WTC11 (cell line): Measurements from ENCODE around the gene DHRSX. TPM values are rescaled to one million over a fixed set of nuclear protein-coding genes. Genes with fewer than 3 reads are reported as not detected.
"Not testable (repeated sequence)": the region's sequence is repeated elsewhere in the genome, so short reads cannot be mapped to it uniquely, and the experiment has no call there.

Experiments
- ATAC-seq: fragments of 200-7000 bp; cut with Tn5 transposase; 2 replicates; pipeline ENCODE4 v1.10.0; 2021; ENCODE audit warnings: mild to moderate bottlenecking, moderate library complexity
- CTCF ChIA-PET: fragments of 300-600 bp; sonication (Branson Sonifier 250); formaldehyde crosslinking; loops from one replicate; lab custom pipeline; 2021; ENCODE audit warnings: antibody characterized with exemption; lab: Charles Lee
- POLR2A ChIA-PET: fragments of 350-600 bp; sonication (Branson Sonifier 250); formaldehyde crosslinking; loops from one replicate; lab custom pipeline; 2021; ENCODE audit warnings: antibody characterized with exemption; lab: Charles Lee
- DNase-seq: peaks from one replicate; pipeline ENCODE4 v3.0.0; 2021; ENCODE audit warnings: low spot score
- H3K27ac Mint-ChIP-seq: 2 replicates; pipeline ENCODE4 v1.8.0; 2021; ENCODE audit warnings: mixed read lengths
- H3K27me3 Mint-ChIP-seq: 2 replicates; pipeline ENCODE4 v1.8.0; 2021; ENCODE audit warnings: low read depth, mild to moderate bottlenecking, moderate library complexity, mixed read lengths
- H3K36me3 Mint-ChIP-seq: 2 replicates; pipeline ENCODE4 v1.8.0; 2021; ENCODE audit warnings: mixed read lengths
- H3K4me1 Mint-ChIP-seq: 2 replicates; pipeline ENCODE4 v1.8.0; 2022; ENCODE audit warnings: mixed read lengths
- H3K4me3 Mint-ChIP-seq: 2 replicates; pipeline ENCODE4 v1.8.0; 2021; ENCODE audit warnings: mild to moderate bottlenecking, moderate library complexity, mixed read lengths
- H3K9me3 Mint-ChIP-seq: 2 replicates; pipeline ENCODE4 v1.8.0; 2021; ENCODE audit warnings: mixed read lengths
- FOXJ3 ChIP-seq: sonication (generic); formaldehyde crosslinking; IDR thresholded peaks from 2 replicates; pipeline ENCODE4 v1.9.0; 2021; ENCODE audit warnings: missing genetic modification reagents, mild to moderate bottlenecking, borderline replicate concordance
- SMAD4 ChIP-seq: sonication (generic); formaldehyde crosslinking; IDR thresholded peaks from 2 replicates; pipeline ENCODE4 v1.8.0; 2022; ENCODE audit warnings: mild to moderate bottlenecking, missing genetic modification reagents
- TCF7 ChIP-seq: sonication (generic); formaldehyde crosslinking; IDR thresholded peaks from 2 replicates; pipeline ENCODE4 v1.8.0; 2022; ENCODE audit warnings: mild to moderate bottlenecking, low read depth, missing genetic modification reagents, moderate library complexity
- TP53 ChIP-seq: sonication (generic); formaldehyde crosslinking; IDR thresholded peaks from 2 replicates; pipeline ENCODE4 v1.8.1; 2023; ENCODE audit warnings: mild to moderate bottlenecking, missing genetic modification reagents
- ZNF121 ChIP-seq: sonication (generic); formaldehyde crosslinking; IDR thresholded peaks from 2 replicates; pipeline ENCODE4 v1.8.0; 2023; ENCODE audit warnings: missing genetic modification reagents
- total RNA-seq: library from RNA; stranded (reverse); gene quantifications from 3 replicates; pipeline ENCODE4 v1.2.3, GENCODE V29; 2021
- TF ChIP-seq, protein P1 (sequence below): sonication (generic); formaldehyde crosslinking; conservative IDR thresholded peaks from 2 replicates; pipeline ENCODE4 v1.8.1; 2022; ENCODE audit warnings: mild to moderate bottlenecking, missing genetic modification reagents
- TF ChIP-seq, protein P2 (sequence below): sonication (generic); formaldehyde crosslinking; IDR thresholded peaks from 2 replicates; pipeline ENCODE4 v1.8.0; 2022; ENCODE audit warnings: mild to moderate bottlenecking, missing genetic modification reagents
- TF ChIP-seq, protein P3 (sequence below): sonication (generic); formaldehyde crosslinking; IDR thresholded peaks from 2 replicates; pipeline ENCODE4 v1.8.1; 2022; ENCODE audit warnings: mild to moderate bottlenecking, moderate library complexity, missing genetic modification reagents
- TF ChIP-seq, protein P4 (sequence below): sonication (generic); formaldehyde crosslinking; IDR thresholded peaks from 2 replicates; pipeline ENCODE4 v1.8.0; 2023; ENCODE audit warnings: missing genetic modification reagents, mild to moderate bottlenecking, borderline replicate concordance

DHRSX gene
- total RNA-seq, 1 experiment from 2014 or later: 28.2 TPM

DNA sequence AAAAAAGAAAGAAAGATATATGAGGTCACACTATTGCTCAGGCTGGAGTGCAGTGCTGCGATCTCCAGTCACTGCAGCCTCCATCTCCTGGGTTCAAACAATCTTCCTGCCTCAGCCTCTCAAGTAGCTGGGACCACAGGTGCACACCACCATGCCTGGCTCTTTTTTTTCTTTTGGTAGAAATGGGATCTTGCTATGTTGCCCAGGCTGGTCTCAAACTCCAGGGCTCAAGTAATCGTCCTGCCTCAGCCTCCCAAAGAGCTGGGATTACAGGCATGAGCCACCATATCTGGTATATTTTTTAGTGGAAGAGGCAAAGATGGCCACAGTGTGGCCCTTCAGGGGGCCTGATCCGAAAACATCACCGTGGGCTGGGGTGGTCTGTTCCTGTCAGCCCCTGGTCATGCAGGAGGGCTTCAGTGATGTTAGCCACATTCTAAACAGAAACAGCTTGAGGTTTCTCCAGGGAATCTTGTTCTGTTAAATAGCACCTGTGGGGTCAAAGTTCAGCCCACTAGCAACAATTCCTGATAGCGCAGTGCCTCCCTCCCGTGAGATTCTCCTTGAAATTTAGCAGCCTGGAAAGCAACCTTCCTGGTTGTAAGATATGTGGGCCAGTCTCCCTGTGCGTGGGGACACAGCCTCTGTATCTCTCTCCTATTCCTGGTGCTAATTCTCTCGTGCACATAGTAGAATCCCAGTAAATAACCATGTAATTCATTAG, 7.3 kb upstream of the DHRSX start:
- ChIA-PET CTCF (no interaction called here), POLR2A (no interaction called here)
- no peak for ATAC-seq
- no peak overlapping the region for H3K4me3 Mint-ChIP-seq
- no peaks in the 10 kb centered on the region for H3K36me3 Mint-ChIP-seq
- H3K27ac Mint-ChIP-seq: no peak overlapping the region
- H3K4me1 Mint-ChIP-seq: peaks cover 2% of the 10 kb centered on the region
- H3K27me3 Mint-ChIP-seq: no peaks in the 10 kb centered on the region
- TF ChIP-seq, protein P1, sequence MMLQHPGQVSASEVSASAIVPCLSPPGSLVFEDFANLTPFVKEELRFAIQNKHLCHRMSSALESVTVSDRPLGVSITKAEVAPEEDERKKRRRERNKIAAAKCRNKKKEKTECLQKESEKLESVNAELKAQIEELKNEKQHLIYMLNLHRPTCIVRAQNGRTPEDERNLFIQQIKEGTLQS (CRISPR knock-in tag): no peak
- TF ChIP-seq ZNF121 (CRISPR knock-in tag): peak; percentile 11; the same call in 1 of the 2 replicates
- TF ChIP-seq, protein P2, sequence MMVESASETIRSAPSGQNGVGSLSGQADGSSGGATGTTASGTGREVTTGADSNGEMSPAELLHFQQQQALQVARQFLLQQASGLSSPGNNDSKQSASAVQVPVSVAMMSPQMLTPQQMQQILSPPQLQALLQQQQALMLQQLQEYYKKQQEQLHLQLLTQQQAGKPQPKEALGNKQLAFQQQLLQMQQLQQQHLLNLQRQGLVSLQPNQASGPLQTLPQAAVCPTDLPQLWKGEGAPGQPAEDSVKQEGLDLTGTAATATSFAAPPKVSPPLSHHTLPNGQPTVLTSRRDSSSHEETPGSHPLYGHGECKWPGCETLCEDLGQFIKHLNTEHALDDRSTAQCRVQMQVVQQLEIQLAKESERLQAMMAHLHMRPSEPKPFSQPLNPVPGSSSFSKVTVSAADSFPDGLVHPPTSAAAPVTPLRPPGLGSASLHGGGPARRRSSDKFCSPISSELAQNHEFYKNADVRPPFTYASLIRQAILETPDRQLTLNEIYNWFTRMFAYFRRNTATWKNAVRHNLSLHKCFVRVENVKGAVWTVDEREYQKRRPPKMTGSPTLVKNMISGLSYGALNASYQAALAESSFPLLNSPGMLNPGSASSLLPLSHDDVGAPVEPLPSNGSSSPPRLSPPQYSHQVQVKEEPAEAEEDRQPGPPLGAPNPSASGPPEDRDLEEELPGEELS (CRISPR knock-in tag): no peak
- TF ChIP-seq, protein P3, sequence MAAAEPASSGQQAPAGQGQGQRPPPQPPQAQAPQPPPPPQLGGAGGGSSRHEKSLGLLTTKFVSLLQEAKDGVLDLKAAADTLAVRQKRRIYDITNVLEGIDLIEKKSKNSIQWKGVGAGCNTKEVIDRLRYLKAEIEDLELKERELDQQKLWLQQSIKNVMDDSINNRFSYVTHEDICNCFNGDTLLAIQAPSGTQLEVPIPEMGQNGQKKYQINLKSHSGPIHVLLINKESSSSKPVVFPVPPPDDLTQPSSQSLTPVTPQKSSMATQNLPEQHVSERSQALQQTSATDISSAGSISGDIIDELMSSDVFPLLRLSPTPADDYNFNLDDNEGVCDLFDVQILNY (CRISPR knock-in tag): no peak
- DNase-seq: no peak
- no peaks in the 10 kb centered on the region for H3K9me3 Mint-ChIP-seq

DNA sequence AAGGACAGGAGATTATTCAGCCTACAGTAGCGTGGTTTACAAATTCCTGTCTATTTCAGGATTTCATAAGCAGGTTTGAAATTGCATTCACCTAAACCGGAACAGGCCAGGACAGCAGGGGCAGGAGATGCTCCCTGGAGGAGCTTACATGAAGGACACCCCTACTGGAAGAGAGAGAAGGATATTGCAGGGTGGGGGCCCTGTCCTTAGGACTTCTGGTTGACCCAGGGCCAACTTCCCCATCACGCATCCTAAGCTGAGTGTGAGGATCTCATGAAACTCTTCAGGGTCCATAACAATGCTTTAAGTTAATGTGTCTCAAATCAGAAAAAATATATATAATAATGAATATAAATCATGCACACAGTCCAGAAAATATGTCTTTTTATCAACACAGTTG, 6.4 kb upstream of the DHRSX start:
- H3K27ac Mint-ChIP-seq: no peak overlapping the region
- no peak for DNase-seq
- no peaks in the 10 kb centered on the region for H3K27me3 Mint-ChIP-seq
- POLR2A ChIA-PET: no interaction called here
- H3K36me3 Mint-ChIP-seq: no peaks in the 10 kb centered on the region
- H3K4me3 Mint-ChIP-seq: no peak overlapping the region
- CTCF ChIA-PET: no interaction called here
- no peak for ATAC-seq
- no peaks in the 10 kb centered on the region for H3K9me3 Mint-ChIP-seq
- no peaks in the 10 kb centered on the region; the same call in 1 of the 2 replicates for H3K4me1 Mint-ChIP-seq
- TF ChIP-seq TP53 (CRISPR knock-in tag) (no peak), SMAD4 (CRISPR knock-in tag) (no peak), FOXJ3 (CRISPR knock-in tag) (no peak)

DNA sequence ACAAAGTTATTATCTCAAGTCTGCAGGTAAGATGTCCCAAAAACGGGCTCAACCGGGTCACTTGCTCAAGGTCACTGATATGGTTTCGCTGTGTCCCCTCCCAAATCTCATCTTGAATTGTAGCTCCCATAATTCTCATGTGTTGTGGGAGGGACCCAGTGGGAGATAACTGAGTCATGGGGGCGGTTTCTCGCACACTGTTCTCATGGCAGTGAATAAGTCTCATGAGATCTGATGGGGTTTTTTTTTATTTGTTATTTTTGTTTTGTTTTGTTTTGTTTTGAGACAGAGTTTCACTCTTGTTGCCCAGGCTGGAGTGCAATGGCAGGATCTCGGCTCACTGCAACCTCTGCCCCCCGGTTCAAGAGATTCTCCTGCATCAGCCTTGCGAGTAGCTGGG, 4.6 kb upstream of the DHRSX start:
- H3K27ac Mint-ChIP-seq, H3K36me3 Mint-ChIP-seq, CTCF ChIA-PET, DNase-seq, H3K9me3 Mint-ChIP-seq, ATAC-seq, POLR2A ChIA-PET, H3K4me3 Mint-ChIP-seq, H3K27me3 Mint-ChIP-seq, H3K4me1 Mint-ChIP-seq: not testable (repeated sequence)

DNA sequence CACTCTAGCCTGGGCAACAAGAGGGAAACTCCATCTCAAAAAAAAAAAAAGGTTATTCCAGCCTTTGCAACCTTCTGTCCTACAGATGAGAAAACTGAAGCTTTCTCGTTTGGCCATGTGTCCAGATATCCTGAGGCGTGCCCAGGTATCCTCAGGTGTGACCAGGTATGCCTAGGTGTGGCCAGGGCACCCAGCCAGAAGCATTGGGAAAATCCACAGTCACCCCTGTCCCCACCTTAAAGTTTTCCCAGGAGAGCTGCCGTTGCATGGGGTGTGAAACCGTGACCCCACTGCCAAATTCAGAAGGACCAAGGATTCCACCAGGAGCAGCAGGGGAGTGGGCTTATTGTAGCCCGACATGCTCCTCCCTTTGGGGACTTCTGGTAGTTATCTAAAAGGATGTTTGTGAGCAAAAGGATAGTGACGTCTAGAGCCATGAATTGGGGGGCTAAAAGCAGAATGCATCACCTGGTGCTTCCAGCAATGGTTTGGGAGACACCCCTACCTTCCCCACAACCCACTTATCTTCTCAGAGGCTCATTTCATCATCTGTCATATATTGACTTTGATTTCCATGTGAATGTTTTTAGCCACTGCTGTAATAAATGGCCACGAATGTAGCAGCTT, 4.0 kb upstream of the DHRSX start:
- ATAC-seq (no peak), DNase-seq (no peak)
- TF ChIP-seq, protein P4, sequence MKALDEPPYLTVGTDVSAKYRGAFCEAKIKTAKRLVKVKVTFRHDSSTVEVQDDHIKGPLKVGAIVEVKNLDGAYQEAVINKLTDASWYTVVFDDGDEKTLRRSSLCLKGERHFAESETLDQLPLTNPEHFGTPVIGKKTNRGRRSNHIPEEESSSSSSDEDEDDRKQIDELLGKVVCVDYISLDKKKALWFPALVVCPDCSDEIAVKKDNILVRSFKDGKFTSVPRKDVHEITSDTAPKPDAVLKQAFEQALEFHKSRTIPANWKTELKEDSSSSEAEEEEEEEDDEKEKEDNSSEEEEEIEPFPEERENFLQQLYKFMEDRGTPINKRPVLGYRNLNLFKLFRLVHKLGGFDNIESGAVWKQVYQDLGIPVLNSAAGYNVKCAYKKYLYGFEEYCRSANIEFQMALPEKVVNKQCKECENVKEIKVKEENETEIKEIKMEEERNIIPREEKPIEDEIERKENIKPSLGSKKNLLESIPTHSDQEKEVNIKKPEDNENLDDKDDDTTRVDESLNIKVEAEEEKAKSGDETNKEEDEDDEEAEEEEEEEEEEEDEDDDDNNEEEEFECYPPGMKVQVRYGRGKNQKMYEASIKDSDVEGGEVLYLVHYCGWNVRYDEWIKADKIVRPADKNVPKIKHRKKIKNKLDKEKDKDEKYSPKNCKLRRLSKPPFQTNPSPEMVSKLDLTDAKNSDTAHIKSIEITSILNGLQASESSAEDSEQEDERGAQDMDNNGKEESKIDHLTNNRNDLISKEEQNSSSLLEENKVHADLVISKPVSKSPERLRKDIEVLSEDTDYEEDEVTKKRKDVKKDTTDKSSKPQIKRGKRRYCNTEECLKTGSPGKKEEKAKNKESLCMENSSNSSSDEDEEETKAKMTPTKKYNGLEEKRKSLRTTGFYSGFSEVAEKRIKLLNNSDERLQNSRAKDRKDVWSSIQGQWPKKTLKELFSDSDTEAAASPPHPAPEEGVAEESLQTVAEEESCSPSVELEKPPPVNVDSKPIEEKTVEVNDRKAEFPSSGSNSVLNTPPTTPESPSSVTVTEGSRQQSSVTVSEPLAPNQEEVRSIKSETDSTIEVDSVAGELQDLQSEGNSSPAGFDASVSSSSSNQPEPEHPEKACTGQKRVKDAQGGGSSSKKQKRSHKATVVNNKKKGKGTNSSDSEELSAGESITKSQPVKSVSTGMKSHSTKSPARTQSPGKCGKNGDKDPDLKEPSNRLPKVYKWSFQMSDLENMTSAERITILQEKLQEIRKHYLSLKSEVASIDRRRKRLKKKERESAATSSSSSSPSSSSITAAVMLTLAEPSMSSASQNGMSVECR: no peak
- no peak for TF ChIP-seq TCF7 (CRISPR knock-in tag)
- ChIA-PET POLR2A (no interaction called here), CTCF (no interaction called here)
- Mint-ChIP-seq H3K27ac (no peak overlapping the region), H3K4me1 (no peaks in the 10 kb centered on the region; the same call in 1 of the 2 replicates), H3K27me3 (no peaks in the 10 kb centered on the region), H3K36me3 (no peaks in the 10 kb centered on the region), H3K9me3 (no peaks in the 10 kb centered on the region), H3K4me3 (no peak overlapping the region)
